Fibroblast of upper back skin (primary cell): ENCODE data around the gene LCN2.
A peak's percentile ranks its signal among the peaks of the same experiment; 100 is the strongest.

Experiments used
- DNase-seq: peaks from one replicate; pipeline ENCODE4 v3.0.0-alpha.2; 2013

LCN2 gene

DNA sequence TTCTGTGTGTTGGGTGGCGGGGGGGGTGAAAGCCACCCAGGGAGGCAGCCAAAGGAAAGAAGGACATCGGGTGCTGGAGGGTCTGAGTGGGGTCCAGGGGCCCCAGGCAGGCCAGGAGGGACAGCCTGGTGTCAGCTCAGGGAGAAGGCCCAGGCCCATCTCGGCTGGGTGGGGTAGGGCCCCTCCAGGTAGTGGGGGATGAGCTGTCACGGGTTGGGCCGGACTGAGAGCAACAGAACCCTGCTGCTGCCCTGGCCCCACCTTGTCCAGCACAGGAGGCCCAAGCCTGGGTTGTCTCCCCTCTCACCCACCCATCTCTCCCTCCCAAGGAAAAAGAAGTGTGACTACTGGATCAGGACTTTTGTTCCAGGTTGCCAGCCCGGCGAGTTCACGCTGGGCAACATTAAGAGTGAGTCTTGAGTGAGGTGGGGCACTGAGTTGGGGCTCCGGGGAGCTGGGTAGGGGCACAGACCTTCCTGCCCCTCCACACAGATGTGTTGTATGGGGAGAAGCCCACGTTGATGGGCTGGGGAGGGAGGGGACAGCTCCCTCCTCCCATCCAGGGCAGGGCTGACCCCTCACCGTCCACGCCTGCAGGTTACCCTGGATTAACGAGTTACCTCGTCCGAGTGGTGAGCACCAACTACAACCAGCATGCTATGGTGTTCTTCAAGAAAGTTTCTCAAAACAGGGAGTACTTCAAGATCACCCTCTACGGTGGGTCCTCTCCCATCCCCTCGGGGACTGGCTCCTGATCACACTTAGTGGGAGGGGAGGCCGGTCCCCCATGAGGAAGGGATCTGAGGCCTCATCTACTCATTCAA lies 2.3 kb downstream of the LCN2 start:
- DNase-seq, result no peak

DNA sequence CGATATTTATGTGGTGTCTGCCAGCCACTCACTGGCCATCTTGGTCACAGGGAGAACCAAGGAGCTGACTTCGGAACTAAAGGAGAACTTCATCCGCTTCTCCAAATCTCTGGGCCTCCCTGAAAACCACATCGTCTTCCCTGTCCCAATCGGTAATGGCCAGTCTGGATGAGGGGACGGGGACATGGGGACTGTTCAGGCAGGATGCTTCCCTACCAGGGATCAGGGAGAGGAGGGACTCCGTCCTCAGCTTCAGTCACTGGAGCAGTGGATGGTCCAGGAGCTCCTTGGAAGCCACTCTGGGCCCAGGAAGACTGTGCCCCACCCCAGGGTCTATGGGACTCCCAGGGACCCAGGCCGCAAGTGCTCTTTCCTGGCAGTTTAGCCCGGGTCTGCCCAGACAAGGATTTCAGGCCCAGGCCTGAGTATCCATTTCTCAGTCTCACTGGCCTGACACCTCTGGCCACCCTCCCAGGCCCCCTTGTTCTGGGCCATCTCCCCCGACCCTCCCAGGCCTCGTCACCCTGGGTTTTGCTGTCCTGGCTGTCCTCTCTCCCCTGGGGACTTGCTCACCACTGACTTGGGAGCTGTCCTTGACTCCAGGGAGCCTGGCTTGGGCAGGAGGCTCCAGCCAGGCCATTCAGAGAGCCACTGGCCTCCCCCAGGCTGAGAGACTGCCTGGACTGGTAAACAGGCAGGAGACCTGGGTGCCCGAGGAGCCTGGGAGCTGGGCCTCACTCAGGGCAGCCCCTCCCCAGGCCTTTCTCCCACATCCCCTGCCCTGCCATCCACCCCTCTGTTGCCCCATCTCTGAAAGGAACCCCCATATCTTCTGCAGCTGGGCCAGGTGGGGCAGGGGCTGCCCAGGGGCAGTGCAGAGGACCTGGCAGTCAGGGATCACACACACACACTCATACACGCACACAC lies 3.1 kb downstream of the LCN2 start:
- no peak for DNase-seq

GRCh38 chr9:128153060-128153946 lies 4.0 kb downstream of the LCN2 start:
- no peak for DNase-seq

DNA sequence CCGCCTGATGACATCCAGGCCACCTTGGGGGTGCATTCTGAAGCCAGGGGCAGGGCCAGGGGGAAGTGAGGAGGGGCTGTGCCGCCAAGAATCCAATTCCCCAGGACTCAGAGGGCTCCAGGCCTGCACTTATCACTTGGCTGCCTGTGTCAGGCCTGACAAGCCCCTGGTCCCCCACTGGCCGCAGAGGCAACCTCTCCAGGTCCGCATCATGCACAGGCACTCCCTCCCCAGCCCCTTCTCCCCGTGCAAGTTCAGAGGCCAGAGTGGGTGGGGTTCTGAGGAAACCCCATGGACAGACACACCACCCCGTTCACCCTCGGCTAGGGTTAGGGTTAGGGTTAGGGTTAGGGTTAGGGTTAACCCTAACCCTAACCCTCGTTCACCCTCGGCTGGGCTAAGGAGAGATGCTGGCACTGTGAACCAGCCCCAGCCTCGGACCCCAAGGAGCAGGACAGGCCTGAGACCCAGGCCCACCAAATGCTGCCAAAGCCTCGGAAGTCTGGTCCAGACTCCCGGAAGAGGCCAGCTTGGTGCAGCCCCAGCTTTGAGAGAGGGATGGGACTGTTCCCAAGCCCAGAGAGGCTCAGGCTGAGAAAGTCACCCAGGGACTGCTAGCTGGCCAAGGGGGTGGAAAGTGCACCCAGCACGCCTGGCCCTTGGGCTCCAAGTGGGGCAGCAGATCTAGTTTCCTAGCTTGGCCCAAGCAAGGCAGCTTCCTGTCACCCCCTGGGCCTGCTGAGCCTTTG lies 4.9 kb downstream of the LCN2 start:
- no peak for DNase-seq

DNA sequence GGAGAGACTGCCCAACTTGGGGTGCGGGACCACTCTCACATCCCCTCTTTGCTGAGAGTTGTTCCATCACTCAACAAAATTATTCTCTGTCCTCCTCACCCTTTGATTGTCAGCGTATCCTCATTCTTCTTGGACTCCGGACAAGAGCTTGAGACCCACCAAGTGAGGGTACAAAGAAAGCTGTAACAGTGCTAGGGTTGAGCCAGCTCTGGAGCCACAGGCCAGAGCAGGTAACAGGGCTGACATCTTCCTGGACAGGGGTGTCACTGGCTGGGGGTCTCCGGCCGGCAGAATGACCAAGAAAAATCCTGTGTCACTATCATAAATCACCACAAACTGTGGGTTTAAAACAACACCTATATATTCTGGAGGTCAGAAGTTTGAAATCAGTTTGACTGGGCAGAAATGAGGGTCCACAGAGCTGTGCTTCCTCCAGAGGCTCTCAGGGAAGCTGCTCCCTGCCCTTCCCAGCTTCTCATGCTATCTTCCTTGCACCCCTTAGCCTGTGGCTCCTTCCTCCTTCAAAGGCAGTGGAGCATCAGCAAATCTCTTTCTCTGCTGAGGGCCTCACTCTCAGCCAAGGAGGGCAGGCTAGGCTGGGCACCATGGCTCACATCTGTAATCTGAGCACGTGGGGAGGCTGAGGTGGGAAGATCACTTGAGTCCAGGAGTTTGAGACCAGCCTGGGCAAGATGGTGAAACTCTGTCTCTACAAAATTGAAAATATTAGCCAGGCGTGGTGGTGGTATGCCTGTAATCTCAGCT lies 6.7 kb downstream of the LCN2 start:
- no peak for DNase-seq

- no peak for DNase-seq
These were observed 10.2 kb downstream of the LCN2 start for GRCh38 chr9:128159522-128159783.

DNA sequence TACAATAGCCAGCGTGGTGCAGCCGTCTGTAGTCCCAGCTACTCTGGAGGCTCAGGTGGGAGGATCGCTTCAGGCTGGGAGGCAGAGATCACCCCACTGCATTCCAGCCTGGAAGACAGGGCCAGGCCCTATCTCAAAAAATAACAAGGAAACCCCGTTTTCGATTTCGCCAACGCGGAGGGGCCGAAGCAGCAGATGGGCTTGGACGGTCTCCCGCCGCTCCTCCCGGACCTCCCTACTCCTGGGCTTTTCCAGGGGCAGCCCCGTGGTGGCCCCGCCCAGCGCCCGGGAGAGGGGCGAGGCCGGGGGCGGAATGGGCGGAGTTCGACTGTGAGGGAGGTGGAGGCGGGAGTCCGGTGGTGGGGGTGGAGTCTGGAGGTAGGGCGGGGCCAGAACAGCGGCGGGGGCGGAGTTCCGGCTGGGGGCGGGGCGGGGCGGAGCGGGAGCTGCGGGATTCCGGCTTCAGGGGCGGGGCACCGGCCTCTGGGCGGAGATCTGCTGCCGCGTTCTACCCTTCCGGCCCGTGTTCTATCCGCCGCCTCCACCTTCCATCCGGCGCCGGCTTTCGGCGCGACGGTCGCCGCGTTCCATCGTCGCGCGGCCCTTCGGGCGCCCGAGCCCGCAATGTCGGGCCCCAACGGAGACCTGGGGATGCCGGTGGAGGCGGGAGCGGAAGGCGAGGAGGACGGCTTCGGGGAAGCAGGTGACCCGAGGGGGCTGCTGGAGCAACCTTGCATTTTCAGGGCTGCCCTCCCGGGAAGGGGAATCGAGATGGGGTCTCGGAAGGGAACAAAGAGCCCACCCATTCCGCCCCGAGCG lies 10.7 kb downstream of the LCN2 start, which contains the start of gene BBLN:
BBLN (plus strand) TSS at position 482 of the 819 bp plus-strand sequence; CDS start at position 625, 143 bp downstream.
- DNase-seq, result peak; percentile 94

- no peak for DNase-seq
These were observed 11.3 kb downstream of the LCN2 start for GRCh38 chr9:128160603-128160987.

GRCh38 chr9:128161215-128161902 lies 12.1 kb downstream of the LCN2 start:
- no peak for DNase-seq

GRCh38 chr9:128162215-128163026 lies 13.2 kb downstream of the LCN2 start:
- DNase-seq, result no peak

- DNase-seq, result no peak
These were observed 13.8 kb downstream of the LCN2 start for GRCh38 chr9:128163027-128163515.

GRCh38 chr9:128163523-128164306 lies 14.5 kb downstream of the LCN2 start:
- no peak for DNase-seq

GRCh38 chr9:128164307-128164885 lies 15.1 kb downstream of the LCN2 start:
- DNase-seq, result no peak

DNA sequence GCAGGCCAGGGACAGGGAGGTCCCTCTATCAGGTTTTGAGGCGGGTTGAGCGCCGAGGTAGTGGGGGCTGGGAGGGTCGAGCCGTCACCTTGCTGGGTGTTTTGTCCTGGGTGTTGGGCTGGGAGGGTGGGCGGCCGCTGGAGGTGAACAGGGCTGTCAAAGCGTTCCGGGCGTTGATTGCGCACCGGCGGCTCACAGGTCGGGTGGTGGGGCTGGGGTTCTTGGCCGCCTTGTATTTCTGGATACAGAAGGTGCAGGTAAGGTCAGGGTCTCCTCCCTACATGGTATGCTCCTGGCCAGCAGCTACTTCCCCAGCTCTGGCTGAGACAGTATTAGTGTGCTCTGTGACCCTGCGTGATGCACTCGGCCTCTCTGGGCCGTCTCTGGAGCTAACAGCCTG lies 16.9 kb downstream of the LCN2 start:
- no peak for DNase-seq

- no peak for DNase-seq
These were observed 18.0 kb downstream of the LCN2 start for GRCh38 chr9:128167209-128167608.

GRCh38 chr9:128168731-128169308 lies 19.6 kb downstream of the LCN2 start:
- no peak for DNase-seq

DNA sequence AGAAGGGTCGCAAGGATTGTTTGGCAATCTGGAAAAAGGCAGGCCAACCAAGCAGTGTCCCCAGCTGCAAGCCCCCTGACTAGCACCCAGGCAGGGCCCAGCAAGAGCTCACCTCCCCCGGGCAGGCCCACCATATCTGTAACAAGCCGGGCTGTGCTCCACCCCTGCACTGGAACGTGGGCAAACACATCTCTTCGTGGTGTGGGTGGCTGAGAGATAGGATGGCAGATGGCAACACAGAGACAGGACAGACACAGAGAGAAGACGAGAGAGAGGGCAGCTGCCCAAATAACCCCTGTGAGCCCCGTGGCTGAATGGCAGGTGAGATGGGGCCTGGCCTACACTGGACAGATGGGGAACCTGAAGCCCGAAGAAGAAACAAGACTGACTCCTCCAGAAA lies 20.2 kb downstream of the LCN2 start:
- DNase-seq, result no peak
